GM12865 (cell line): ENCODE results near the gene MTARC1.

Experiments used
- DNase-seq: peaks from one replicate; pipeline ENCODE4 v3.0.0; 2010; ENCODE audit warnings: low read depth
- H3K4me3 ChIP-seq: 2 replicates; pipeline ENCODE4 v1.5.1; 2011; ENCODE audit warnings: mild to moderate bottlenecking, low read depth, low read length, control low read depth
- CTCF ChIP-seq: IDR thresholded peaks from 2 replicates; pipeline ENCODE4 v1.5.1; 2011; ENCODE audit warnings: low read length, control low read depth, low read depth, inconsistent platforms; ENCODE audit not compliant: insufficient read depth; ENCODE audit errors: missing control alignments

The MTARC1 gene

DNA sequence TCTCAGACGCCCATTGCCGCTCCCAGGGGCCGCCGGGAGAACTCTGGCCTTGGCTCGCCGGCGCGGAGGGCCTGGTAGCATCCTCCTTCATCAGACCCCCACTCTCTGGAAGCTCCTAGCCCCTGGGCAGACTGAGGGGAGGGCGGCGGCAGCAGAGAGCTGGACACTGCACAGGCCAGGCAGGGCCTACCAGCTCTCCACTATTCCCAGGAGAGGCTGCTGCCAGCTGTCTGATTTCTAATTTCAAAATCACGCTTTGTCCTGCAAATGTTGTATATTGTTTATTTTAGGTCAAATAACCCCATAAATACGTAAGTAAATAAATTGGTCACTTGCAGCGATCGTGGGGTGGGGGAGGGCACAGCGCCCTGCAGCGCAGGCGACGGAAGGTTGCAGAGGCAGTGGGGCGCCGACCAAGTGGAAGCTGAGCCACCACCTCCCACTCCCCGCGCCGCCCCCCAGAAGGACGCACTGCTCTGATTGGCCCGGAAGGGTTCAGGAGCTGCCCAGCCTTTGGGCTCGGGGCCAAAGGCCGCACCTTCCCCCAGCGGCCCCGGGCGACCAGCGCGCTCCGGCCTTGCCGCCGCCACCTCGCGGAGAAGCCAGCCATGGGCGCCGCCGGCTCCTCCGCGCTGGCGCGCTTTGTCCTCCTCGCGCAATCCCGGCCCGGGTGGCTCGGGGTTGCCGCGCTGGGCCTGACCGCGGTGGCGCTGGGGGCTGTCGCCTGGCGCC, at the start of gene MTARC1:
TSS of gene MTARC1 (plus strand) at position 577 of the 732 bp plus-strand sequence. CDS start at position 609, 32 bp downstream.
- H3K4me3 ChIP-seq = peak within 1 kb of the TSS; percentile 19
- DNase-seq = peak; percentile 22
- TF ChIP-seq CTCF = peak; percentile 0

GRCh38 chr1:220741349-220741748, 45.4 kb upstream of the MTARC1 start:
- no peak overlapping the region for H3K4me3 ChIP-seq
- no peak for TF ChIP-seq CTCF
- no peak for DNase-seq

GRCh38 chr1:220741825-220742224, 44.9 kb upstream of the MTARC1 start:
- no peak overlapping the region for H3K4me3 ChIP-seq
- DNase-seq = no peak
- TF ChIP-seq CTCF = no peak

- no peak for DNase-seq
- no peak for TF ChIP-seq CTCF
Measured at GRCh38 chr1:220742520-220742919, 44.2 kb upstream of the MTARC1 start.

GRCh38 chr1:220746851-220747250, 39.9 kb upstream of the MTARC1 start:
- no peak overlapping the region for H3K4me3 ChIP-seq
- DNase-seq = no peak
- no peak for TF ChIP-seq CTCF

More at GRCh38 chr1:220742520-220742919, 44.2 kb upstream of the MTARC1 start:
- no peak overlapping the region for H3K4me3 ChIP-seq

- DNase-seq = no peak
- H3K4me3 ChIP-seq = peak overlapping the region; percentile 70
Measured at GRCh38 chr1:220747437-220748088, 39.1 kb upstream of the MTARC1 start.

More at GRCh38 chr1:220747437-220748088, 39.1 kb upstream of the MTARC1 start:
- no peak for TF ChIP-seq CTCF
